ENCODE results near the gene RAD51B. TPM values are rescaled to one million over a fixed set of nuclear protein-coding genes. Genes with fewer than 3 reads are reported as not detected.

RAD51B gene
- total RNA-seq, 4 donors from 2014 or later = 19.6 to 39.7 (median 25.4) TPM

- TF ChIP-seq POLR2AphosphoS5 (IDR thresholded peaks at IDR 0.05) = no peak
- TF ChIP-seq CTCF (IDR thresholded peaks at IDR 0.05) = no peak
- no peak for TF ChIP-seq POLR2A (IDR thresholded peaks at IDR 0.05)
- no peak for TF ChIP-seq EP300 (IDR thresholded peaks at IDR 0.05)
- WGBS = 59% methylated on average over 4 of the region's 4 CpGs
- Histone ChIP-seq H3K27ac (peak overlapping the region; percentile 71), H3K4me3 (no peak overlapping the region), H3K9me3 (no peaks in the 10 kb centered on the region), H3K36me3 (no peaks in the 10 kb centered on the region), H3K4me1 (peaks cover 93% of the 10 kb centered on the region), H3K27me3 (no peaks in the 10 kb centered on the region)
- no peak for DNase-seq (ENCODE audit: low spot score in 2 of 2)
Observed at GRCh38 chr14:68523326-68523610, 703.7 kb downstream of the RAD51B start.

GRCh38 chr14:68523989-68524725 lies 704.6 kb downstream of the RAD51B start:
- Histone ChIP-seq H3K27ac (peak overlapping the region; percentile 71), H3K9me3 (no peaks in the 10 kb centered on the region), H3K4me1 (peaks cover 86% of the 10 kb centered on the region), H3K36me3 (no peaks in the 10 kb centered on the region), H3K27me3 (no peaks in the 10 kb centered on the region), H3K4me3 (no peak overlapping the region)
- TF ChIP-seq EP300 (IDR thresholded peaks at IDR 0.05) (no peak), CTCF (IDR thresholded peaks at IDR 0.05) (peak; percentile 35 to 38), POLR2AphosphoS5 (IDR thresholded peaks at IDR 0.05) (peak in 1 of 3 donors; percentile 26)
- no peak for DNase-seq (ENCODE audit: low spot score in 2 of 2)
- WGBS = 39% methylated on average over 12 of the region's 12 CpGs

GRCh38 chr14:68525516-68525915 lies 705.9 kb downstream of the RAD51B start:
- Histone ChIP-seq H3K27ac (peak overlapping the region; percentile 71), H3K27me3 (no peaks in the 10 kb centered on the region), H3K4me3 (no peak overlapping the region), H3K9me3 (no peaks in the 10 kb centered on the region), H3K36me3 (no peaks in the 10 kb centered on the region), H3K4me1 (peaks cover 74% of the 10 kb centered on the region)
- DNase-seq (ENCODE audit: low spot score in 2 of 2) = no peak
- WGBS = 94% methylated on average over 4 of the region's 4 CpGs
- no peak for TF ChIP-seq POLR2A (IDR thresholded peaks at IDR 0.05)
- no peak for TF ChIP-seq POLR2AphosphoS5 (IDR thresholded peaks at IDR 0.05)
- no peak for TF ChIP-seq CTCF (IDR thresholded peaks at IDR 0.05)
- no peak for TF ChIP-seq EP300 (IDR thresholded peaks at IDR 0.05)

- H3K4me3 ChIP-seq = no peak overlapping the region
- TF ChIP-seq POLR2A (IDR thresholded peaks at IDR 0.05) = no peak
- TF ChIP-seq CTCF (IDR thresholded peaks at IDR 0.05) = no peak
- no peak for TF ChIP-seq POLR2AphosphoS5 (IDR thresholded peaks at IDR 0.05)
- no peak for TF ChIP-seq EP300 (IDR thresholded peaks at IDR 0.05)
- H3K27ac ChIP-seq = peak overlapping the region; percentile 71
- no peaks in the 10 kb centered on the region for H3K9me3 ChIP-seq
- WGBS = 59% methylated on average over 8 of the region's 8 CpGs
- peaks cover 64% of the 10 kb centered on the region for H3K4me1 ChIP-seq
- DNase-seq (ENCODE audit: low spot score in 2 of 2) = peak in 1 of 2 donors; percentile 80
- no peaks in the 10 kb centered on the region for H3K36me3 ChIP-seq
- no peaks in the 10 kb centered on the region for H3K27me3 ChIP-seq
Observed at GRCh38 chr14:68526512-68527091, 707.0 kb downstream of the RAD51B start.

GRCh38 chr14:68527329-68527851 lies 707.8 kb downstream of the RAD51B start:
- peak in 1 of 2 donors; percentile 76 for DNase-seq (ENCODE audit: low spot score in 2 of 2)
- Histone ChIP-seq H3K27ac (peak overlapping the region; percentile 71), H3K9me3 (no peaks in the 10 kb centered on the region), H3K27me3 (no peaks in the 10 kb centered on the region), H3K36me3 (no peaks in the 10 kb centered on the region), H3K4me1 (peaks cover 56% of the 10 kb centered on the region), H3K4me3 (no peak overlapping the region)
- 60% methylated on average over 1 of the region's 1 CpG for WGBS
- TF ChIP-seq CTCF (IDR thresholded peaks at IDR 0.05) (no peak), EP300 (IDR thresholded peaks at IDR 0.05) (no peak), POLR2AphosphoS5 (IDR thresholded peaks at IDR 0.05) (no peak)
